H9 (cell line): Measurements from ENCODE around the gene ADAMTS6. TPM values are rescaled to one million over a fixed set of nuclear protein-coding genes. Genes with fewer than 3 reads are reported as not detected.

Experiments used
- DNase-seq: peaks from one replicate; pipeline ENCODE4 v3.0.0-alpha.2; 2017
- H2AFZ ChIP-seq: one replicate; pipeline ENCODE4 v1.6.1; 2013; ENCODE audit warnings: mild to moderate bottlenecking, low read length, control low read depth, moderate library complexity
- H2AK5ac ChIP-seq: 2 replicates; pipeline ENCODE4 v1.6.1; 2013; ENCODE audit warnings: low read length, control low read depth, mixed read lengths; ENCODE audit not compliant: insufficient read length
- H2BK120ac ChIP-seq: one replicate; pipeline ENCODE4 v1.6.1; 2013; ENCODE audit warnings: low read depth, mild to moderate bottlenecking, low read length, control low read depth, inconsistent platforms; ENCODE audit not compliant: poor library complexity, severe bottlenecking
- H2BK12ac ChIP-seq: 2 replicates; pipeline ENCODE4 v1.6.1; 2013; ENCODE audit warnings: low read length, control low read depth, mixed read lengths, low read depth; ENCODE audit not compliant: insufficient read length
- H2BK15ac ChIP-seq: 2 replicates; pipeline ENCODE4 v1.6.1; 2013; ENCODE audit warnings: low read depth, low read length, control low read depth
- H2BK20ac ChIP-seq: one replicate; pipeline ENCODE4 v1.6.1; 2013; ENCODE audit warnings: low read depth, mild to moderate bottlenecking, low read length, control low read depth, inconsistent platforms; ENCODE audit not compliant: poor library complexity, severe bottlenecking
- H2BK5ac ChIP-seq: 2 replicates; pipeline ENCODE4 v1.6.1; 2013; ENCODE audit warnings: low read length, control low read depth, mixed read lengths; ENCODE audit not compliant: insufficient read length
- H3K14ac ChIP-seq: 2 replicates; pipeline ENCODE4 v1.6.1; 2013; ENCODE audit warnings: low read length, control low read depth; ENCODE audit not compliant: insufficient read depth
- H3K18ac ChIP-seq: 2 replicates; pipeline ENCODE4 v1.6.1; 2013; ENCODE audit warnings: low read depth, mild to moderate bottlenecking, mixed read lengths, low read length, control low read depth; ENCODE audit not compliant: insufficient read length
- H3K23ac ChIP-seq: 2 replicates; pipeline ENCODE4 v1.6.1; 2013; ENCODE audit warnings: low read length, control low read depth, mixed read lengths, low read depth; ENCODE audit not compliant: insufficient read length
- H3K23me2 ChIP-seq: 2 replicates; pipeline ENCODE4 v1.6.1; 2013; ENCODE audit warnings: low read depth, mild to moderate bottlenecking, mixed read lengths, low read length, control low read depth; ENCODE audit not compliant: insufficient read length, poor library complexity, severe bottlenecking
- H3K27ac ChIP-seq: 2 replicates; pipeline ENCODE4 v1.5.1; 2013; ENCODE audit warnings: low read length, control low read depth, mixed read lengths, low read depth; ENCODE audit not compliant: insufficient read length
- H3K27me3 ChIP-seq: 2 replicates; pipeline ENCODE4 v1.6.1; 2013; ENCODE audit warnings: low read length, control low read depth, inconsistent platforms; ENCODE audit not compliant: insufficient read depth
- H3K4ac ChIP-seq: 2 replicates; pipeline ENCODE4 v1.6.1; 2013; ENCODE audit warnings: low read depth, mild to moderate bottlenecking, control low read depth, inconsistent platforms, low read length, moderate library complexity
- H3K4me1 ChIP-seq: 2 replicates; pipeline ENCODE4 v1.6.1; 2013; ENCODE audit warnings: low read length, control low read depth, inconsistent platforms; ENCODE audit not compliant: insufficient read depth
- H3K4me2 ChIP-seq: 2 replicates; pipeline ENCODE4 v1.6.1; 2013; ENCODE audit warnings: low read length, control low read depth, mixed read lengths; ENCODE audit not compliant: insufficient read length, insufficient read depth
- H3K56ac ChIP-seq: 2 replicates; pipeline ENCODE4 v1.6.1; 2013; ENCODE audit warnings: low read depth, mild to moderate bottlenecking, mixed read lengths, low read length, control low read depth; ENCODE audit not compliant: insufficient read length
- H3K79me1 ChIP-seq: 2 replicates; pipeline ENCODE4 v1.6.1; 2013; ENCODE audit warnings: low read depth, mild to moderate bottlenecking, moderate library complexity, low read length, control low read depth, inconsistent platforms; ENCODE audit not compliant: insufficient read depth, poor library complexity, severe bottlenecking
- H3K79me2 ChIP-seq: 2 replicates; pipeline ENCODE4 v1.6.1; 2013; ENCODE audit warnings: low read length, control low read depth, inconsistent platforms; ENCODE audit not compliant: insufficient read depth
- H3K9ac ChIP-seq: 2 replicates; pipeline ENCODE4 v1.6.1; 2013; ENCODE audit warnings: low read length, control low read depth, mixed read lengths; ENCODE audit not compliant: insufficient read length; ENCODE audit errors: extremely low read depth
- H3K9me3 ChIP-seq: one replicate; pipeline ENCODE4 v1.6.1; 2013; ENCODE audit warnings: low read depth, low read length, inconsistent platforms; ENCODE audit not compliant: control insufficient read depth
- H3T11ph ChIP-seq: one replicate; pipeline ENCODE4 v1.6.1; 2013; ENCODE audit warnings: mild to moderate bottlenecking, low read length, control low read depth, inconsistent platforms
- H4K20me1 ChIP-seq: one replicate; pipeline ENCODE4 v1.6.1; 2013; ENCODE audit not compliant: control insufficient read depth, insufficient read length, insufficient read depth
- H4K5ac ChIP-seq: 2 replicates; pipeline ENCODE4 v1.6.1; 2013; ENCODE audit warnings: low read depth, mild to moderate bottlenecking, mixed read lengths, low read length, control low read depth; ENCODE audit not compliant: insufficient read length
- H4K8ac ChIP-seq: replicated peaks from 2 replicates; pipeline ENCODE4 v1.6.1; 2013; ENCODE audit warnings: low read length, control low read depth, mixed read lengths, low read depth; ENCODE audit not compliant: insufficient read length
- H4K91ac ChIP-seq: 2 replicates; pipeline ENCODE4 v1.6.1; 2013; ENCODE audit warnings: low read depth, mild to moderate bottlenecking, moderate library complexity, mixed read lengths, low read length, control low read depth; ENCODE audit not compliant: insufficient read length
- H3K27ac Mint-ChIP-seq, 3 experiments: 2 replicates in 2 of 3; 3 replicates in 1 of 3; pipeline ENCODE4 v1.8.0; 2020 to 2021; ENCODE audit warnings: mixed read lengths in 3 of 3, mild to moderate bottlenecking in 1 of 3, moderate library complexity in 1 of 3
- H3K27me3 Mint-ChIP-seq: 2 replicates; pipeline ENCODE4 v1.8.0; 2021; ENCODE audit warnings: low read depth, mild to moderate bottlenecking, moderate library complexity, mixed read lengths
- H3K36me3 Mint-ChIP-seq, 3 experiments: 2 replicates in 2 of 3; 3 replicates in 1 of 3; pipeline ENCODE4 v1.8.0; 2020 to 2021; ENCODE audit warnings: low read depth in 3 of 3, mixed read lengths in 3 of 3; ENCODE audit not compliant: insufficient read depth in 1 of 3
- H3K4me1 Mint-ChIP-seq, 2 experiments: 2 replicates each; pipeline ENCODE4 v1.8.0; 2020; ENCODE audit warnings: mixed read lengths in 2 of 2
- H3K4me3 Mint-ChIP-seq, 2 experiments: 2 replicates in 1 of 2; 3 replicates in 1 of 2; pipeline ENCODE4 v1.8.0; 2020 to 2021; ENCODE audit warnings: mild to moderate bottlenecking in 2 of 2, mixed read lengths in 2 of 2, moderate library complexity in 1 of 2
- H3K9me3 Mint-ChIP-seq, 2 experiments: 2 replicates in 1 of 2; 3 replicates in 1 of 2; pipeline ENCODE4 v1.8.0; 2020; ENCODE audit warnings: mild to moderate bottlenecking in 2 of 2, mixed read lengths in 2 of 2, moderate library complexity in 1 of 2
- WGBS: extraction: QIAGEN DNeasy Blood & Tissue Kit; methylation state at CpG from one replicate; pipeline ENCODE4 v1.1.7; 2013; ENCODE audit warnings: missing lambda C conversion rate, low lambda C conversion rate, mixed read lengths; ENCODE audit not compliant: insufficient read length; ENCODE audit errors: extremely low coverage; 5-methylcytosine and 5-hydroxymethylcytosine counted together
- total RNA-seq: library from RNA; stranded (reverse); gene quantifications from 2 replicates; pipeline ENCODE4 v1.2.1, GENCODE V29; 2021
- TF ChIP-seq, protein P1 (sequence below): fragments of 200-600 bp; sonication (generic); conservative IDR thresholded peaks from 3 replicates; pipeline ENCODE4 v1.8.0; 2021; ENCODE audit warnings: antibody characterized with exemption, mild to moderate bottlenecking

ADAMTS6 gene
- total RNA-seq, 1 experiment from 2014 or later = 0.33 TPM

DNA sequence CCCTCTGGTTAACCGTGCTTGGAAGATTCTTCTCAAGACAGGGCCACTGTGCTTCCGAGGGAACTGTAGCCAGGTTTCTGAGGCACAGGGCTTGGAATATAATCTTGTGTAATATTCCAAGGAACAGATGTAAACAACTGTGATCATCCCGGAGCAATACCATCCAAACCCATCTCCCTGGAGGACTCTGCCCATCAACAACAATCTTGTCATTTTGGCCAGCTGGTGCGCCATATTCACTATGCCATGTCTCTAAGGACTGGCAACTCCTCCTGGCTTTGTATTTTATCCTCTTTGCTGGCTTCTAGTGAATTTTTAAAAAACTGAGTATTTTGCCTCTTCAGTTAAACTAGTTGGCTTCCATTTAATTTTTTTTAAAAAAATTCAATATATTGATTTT, 349.3 kb downstream of the ADAMTS6 start:
- no peak overlapping the region for H4K8ac ChIP-seq
- no peaks in the 10 kb centered on the region for H3K9me3 ChIP-seq
- H3K79me1 ChIP-seq = no peaks in the 10 kb centered on the region
- no peak overlapping the region for H2AFZ ChIP-seq
- no peak overlapping the region for H2BK20ac ChIP-seq
- H3K27me3 Mint-ChIP-seq = no peaks in the 10 kb centered on the region
- DNase-seq = no peak
- no peaks in the 10 kb centered on the region for H4K20me1 ChIP-seq
- H3K9ac ChIP-seq = no peak overlapping the region
- no peak overlapping the region for H2BK12ac ChIP-seq
- TF ChIP-seq, protein P1, sequence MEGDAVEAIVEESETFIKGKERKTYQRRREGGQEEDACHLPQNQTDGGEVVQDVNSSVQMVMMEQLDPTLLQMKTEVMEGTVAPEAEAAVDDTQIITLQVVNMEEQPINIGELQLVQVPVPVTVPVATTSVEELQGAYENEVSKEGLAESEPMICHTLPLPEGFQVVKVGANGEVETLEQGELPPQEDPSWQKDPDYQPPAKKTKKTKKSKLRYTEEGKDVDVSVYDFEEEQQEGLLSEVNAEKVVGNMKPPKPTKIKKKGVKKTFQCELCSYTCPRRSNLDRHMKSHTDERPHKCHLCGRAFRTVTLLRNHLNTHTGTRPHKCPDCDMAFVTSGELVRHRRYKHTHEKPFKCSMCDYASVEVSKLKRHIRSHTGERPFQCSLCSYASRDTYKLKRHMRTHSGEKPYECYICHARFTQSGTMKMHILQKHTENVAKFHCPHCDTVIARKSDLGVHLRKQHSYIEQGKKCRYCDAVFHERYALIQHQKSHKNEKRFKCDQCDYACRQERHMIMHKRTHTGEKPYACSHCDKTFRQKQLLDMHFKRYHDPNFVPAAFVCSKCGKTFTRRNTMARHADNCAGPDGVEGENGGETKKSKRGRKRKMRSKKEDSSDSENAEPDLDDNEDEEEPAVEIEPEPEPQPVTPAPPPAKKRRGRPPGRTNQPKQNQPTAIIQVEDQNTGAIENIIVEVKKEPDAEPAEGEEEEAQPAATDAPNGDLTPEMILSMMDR = no peak
- H3K4ac ChIP-seq = no peak overlapping the region
- no peaks in the 10 kb centered on the region for H3K4me1 ChIP-seq
- H3K18ac ChIP-seq = no peak overlapping the region
- no peak overlapping the region for H3T11ph ChIP-seq
- H3K9me3 Mint-ChIP-seq = no peaks in the 10 kb centered on the region
- no peak overlapping the region for H2BK15ac ChIP-seq
- H2AK5ac ChIP-seq = no peak overlapping the region
- H3K23ac ChIP-seq = no peak overlapping the region
- peaks cover 2 to 7% of the 10 kb centered on the region in 2 experiments; a peak in 3 of 4 replicates for H3K4me1 Mint-ChIP-seq
- H3K27me3 ChIP-seq = no peaks in the 10 kb centered on the region
- H3K4me2 ChIP-seq = no peak overlapping the region
- H4K91ac ChIP-seq = no peak overlapping the region
- H2BK120ac ChIP-seq = no peak overlapping the region
- no peaks in the 10 kb centered on the region for H3K79me2 ChIP-seq
- H3K27ac ChIP-seq = no peak overlapping the region
- no CpG with 5 or more reads among the region's 4 CpGs for WGBS
- no peaks in the 10 kb centered on the region for H3K36me3 Mint-ChIP-seq
- H2BK5ac ChIP-seq = no peak overlapping the region
- no peak overlapping the region for H4K5ac ChIP-seq
- no peak overlapping the region for H3K56ac ChIP-seq
- no peak overlapping the region for H3K27ac Mint-ChIP-seq
- no peaks in the 10 kb centered on the region for H3K23me2 ChIP-seq
- no peak overlapping the region for H3K14ac ChIP-seq
- H3K4me3 Mint-ChIP-seq = no peak overlapping the region
